Posterior vena cava (tissue), 2 donors: ENCODE data around the gene ANP32B. TPM values are rescaled to one million over a fixed set of nuclear protein-coding genes. Genes with fewer than 3 reads are reported as not detected.
A peak's percentile ranks its signal among the peaks of the same experiment; 100 is the strongest.
"Not testable (repeated sequence)": the region's sequence is repeated elsewhere in the genome, so short reads cannot be mapped to it uniquely, and the experiment has no call there.

Experiments used
- DNase-seq: peaks from one replicate; pipeline ENCODE4 v3.0.0-alpha.2; 2020; ENCODE audit warnings: low spot score
- intact Hi-C, 2 donors: fragments of 100-400 bp; cut with DNase I; formaldehyde crosslinking; loops; one replicate each; pipeline versions ENCODE4 v1.14.1 to v1.14.2; 2022 to 2023
- total RNA-seq, 2 donors: library from RNA; stranded (reverse); fragmentation: NEBNext Ultra II Directional; extraction: Animal tissue kit (Norgen Biotek cat#: 25700); gene quantifications; one replicate each; pipeline ENCODE4 v1.2.1, GENCODE V29; 2021
- donor health status: DM: yes; HTN: yes; CAD: no.
- donor health status: DM: yes; HTN: yes; CAD: no.

ANP32B gene
- total RNA-seq, 2 donors from 2014 or later, result 95.8 to 98.0 TPM

GRCh38 chr9:97983589-97984187 lies 547 bp downstream of the ANP32B start:
- intact Hi-C loops, result loop anchor here (5.0 to 10.0 kb wide), 3 partner anchors 61 to 519 kb away; partner anchors contain the start of genes NANS (in 1 of the 2) and TRMO (in 1 of the 2)
- peak; percentile 84 for DNase-seq

- intact Hi-C loops, result loop anchor here (5.0 to 10.0 kb wide), 3 partner anchors 62 to 520 kb away; partner anchors contain the start of genes NANS (in 1 of the 2) and TRMO (in 1 of the 2)
- peak; percentile 94 for DNase-seq
These were observed 1.3 kb downstream of the ANP32B start for GRCh38 chr9:97984188-97985057.

DNA sequence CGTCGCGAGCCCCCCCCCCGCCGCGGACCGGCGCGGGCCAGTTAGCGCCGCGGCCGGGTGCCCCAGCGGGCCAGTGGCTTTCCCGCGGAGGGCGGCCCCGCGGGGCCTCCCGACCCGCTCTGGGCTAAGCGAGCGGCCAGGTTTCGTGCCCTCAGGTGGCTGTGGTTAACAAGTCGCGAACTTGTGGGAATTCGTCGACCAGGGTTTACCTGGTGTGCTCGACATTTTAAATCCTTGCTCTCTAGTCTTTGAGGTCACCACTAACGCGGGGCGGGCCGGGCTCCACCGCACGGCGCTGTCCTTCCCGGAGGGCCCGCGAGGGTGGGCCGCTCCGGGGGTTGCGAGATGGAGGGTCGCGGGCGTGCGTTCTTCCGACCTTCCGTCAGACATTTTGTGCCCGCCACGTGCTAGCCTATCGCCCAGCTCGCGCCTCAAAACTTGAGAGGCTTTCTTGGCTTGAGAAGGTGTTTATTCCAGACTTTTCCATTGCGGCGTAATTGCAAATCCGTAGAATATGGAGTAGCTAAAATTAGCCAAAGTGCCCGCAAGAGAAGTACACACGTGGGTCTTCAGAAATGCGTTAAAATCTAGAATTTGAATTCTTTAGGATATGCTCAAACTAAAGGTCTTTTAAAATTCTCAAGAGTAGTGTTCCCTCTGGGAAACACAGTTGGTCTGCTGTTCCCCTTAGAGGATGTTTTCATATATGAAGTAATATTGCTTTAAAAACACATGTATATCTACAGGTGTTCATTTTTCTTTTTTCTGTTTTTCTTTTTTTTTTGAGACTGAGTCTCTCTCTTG lies 2.1 kb downstream of the ANP32B start:
- peak; percentile 83 for DNase-seq
- intact Hi-C loops, result loop anchor here (10.0 kb wide), 2 partner anchors 70 to 520 kb away; partner anchors contain the start of gene NANS (in 1 of the 2)

DNA sequence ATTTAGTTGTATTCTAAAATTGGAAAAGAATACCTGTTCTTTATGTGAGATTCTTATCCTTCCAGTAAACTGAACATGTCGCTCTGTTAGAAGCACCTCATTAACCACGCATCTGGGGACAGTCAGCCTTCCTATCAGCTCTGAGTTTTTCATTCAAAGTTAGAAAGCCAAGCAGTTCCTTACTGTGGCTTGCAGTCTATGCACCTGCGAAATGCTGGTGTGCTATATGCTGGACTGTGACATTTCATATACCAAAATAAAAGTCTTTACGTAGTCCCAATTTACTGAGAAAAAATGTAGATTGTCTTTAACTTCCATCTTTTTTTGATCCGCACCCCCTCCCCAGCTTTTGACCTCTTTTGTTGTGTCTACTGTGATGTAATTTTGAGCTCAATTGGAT lies 4.3 kb downstream of the ANP32B start:
- no peak for DNase-seq
- intact Hi-C loops, result loop anchor here (10.0 kb wide), 2 partner anchors 67 to 523 kb away; partner anchors contain the start of gene NANS (in 1 of the 2)

- no peak for DNase-seq
- intact Hi-C loops, result no loop called here
These were observed 7.1 kb downstream of the ANP32B start for GRCh38 chr9:97990259-97990658.

GRCh38 chr9:97991818-97992217 lies 8.7 kb downstream of the ANP32B start:
- intact Hi-C loops, result no loop called here
- DNase-seq, result no peak

GRCh38 chr9:97992219-97992618 lies 9.1 kb downstream of the ANP32B start:
- intact Hi-C loops, result no loop called here
- no peak for DNase-seq

DNA sequence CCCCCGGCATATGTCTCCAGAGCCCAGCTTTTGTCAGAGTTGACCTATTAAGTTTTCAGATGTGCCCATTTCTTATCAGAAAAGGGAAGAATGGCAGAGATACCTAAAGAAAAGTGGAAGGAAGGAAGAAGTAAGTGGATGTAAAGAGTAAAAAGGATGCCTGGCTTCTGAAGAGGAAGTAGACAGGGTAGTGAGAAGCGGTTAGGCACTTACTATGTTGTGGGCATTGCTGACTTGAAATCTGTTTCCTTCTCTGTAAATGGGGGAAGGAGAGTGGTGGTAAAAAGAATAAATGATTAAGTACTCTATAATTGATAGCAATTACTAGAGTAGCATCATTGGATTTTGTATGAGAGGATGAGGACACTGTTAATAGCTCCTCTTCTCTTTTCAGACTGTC lies 9.9 kb downstream of the ANP32B start:
- intact Hi-C loops, result no loop called here
- DNase-seq, result no peak

- intact Hi-C loops, result no loop called here
These were observed 11.6 kb downstream of the ANP32B start for GRCh38 chr9:97994703-97995102.

GRCh38 chr9:97996676-97997075 lies 13.5 kb downstream of the ANP32B start:
- intact Hi-C loops, DNase-seq: not testable (repeated sequence)

More at GRCh38 chr9:97994703-97995102, 11.6 kb downstream of the ANP32B start:
- no peak for DNase-seq

DNA sequence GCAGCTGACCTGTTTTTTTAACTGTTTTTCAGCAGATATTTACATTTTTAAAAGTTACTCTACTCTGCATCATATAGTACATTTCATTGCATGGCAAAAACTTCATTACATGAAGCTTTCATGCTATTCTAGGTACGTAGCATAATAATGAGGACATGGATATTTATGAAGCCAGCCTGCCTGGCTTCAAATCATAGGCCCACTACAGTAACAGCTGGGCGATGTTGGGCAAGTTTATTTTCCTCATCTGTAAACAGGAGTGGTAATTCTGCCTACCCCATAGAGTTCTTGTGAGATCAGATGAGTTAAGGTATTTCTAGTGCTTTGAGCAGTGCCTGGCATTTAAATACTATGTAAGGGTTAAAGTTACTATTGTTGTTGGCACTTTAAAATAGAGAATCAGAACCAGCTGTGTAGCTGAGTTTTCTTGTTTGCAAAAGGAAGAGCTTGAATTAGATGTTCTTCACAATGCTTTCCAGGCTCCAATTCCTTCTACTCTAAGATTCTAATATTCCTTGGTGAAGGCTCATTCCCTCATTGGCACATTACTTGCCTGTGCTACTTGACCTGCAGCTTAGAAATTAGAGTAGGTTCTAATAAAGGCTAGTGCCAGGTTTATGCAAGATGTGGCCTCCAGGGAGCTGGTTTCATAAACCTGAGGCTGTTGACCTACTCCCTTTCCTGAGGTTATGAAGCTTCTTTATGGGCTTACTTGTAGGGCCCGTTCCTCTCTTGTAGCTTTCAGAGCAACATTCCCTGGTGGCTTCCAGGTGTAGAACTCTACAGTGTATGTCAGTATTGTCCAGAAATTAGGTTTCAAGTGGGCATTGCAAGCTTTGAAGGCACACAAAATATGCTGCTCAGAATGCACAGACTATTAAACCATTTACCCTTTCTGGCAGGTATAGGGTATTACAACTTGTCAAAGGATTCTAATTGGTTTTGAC lies 14.5 kb downstream of the ANP32B start:
- intact Hi-C loops, result loop anchor here in 1 of 2 donors (1.0 kb wide), 1 partner anchor 18 kb away; no protein-coding TSS in a partner anchor
- DNase-seq, result no peak

DNA sequence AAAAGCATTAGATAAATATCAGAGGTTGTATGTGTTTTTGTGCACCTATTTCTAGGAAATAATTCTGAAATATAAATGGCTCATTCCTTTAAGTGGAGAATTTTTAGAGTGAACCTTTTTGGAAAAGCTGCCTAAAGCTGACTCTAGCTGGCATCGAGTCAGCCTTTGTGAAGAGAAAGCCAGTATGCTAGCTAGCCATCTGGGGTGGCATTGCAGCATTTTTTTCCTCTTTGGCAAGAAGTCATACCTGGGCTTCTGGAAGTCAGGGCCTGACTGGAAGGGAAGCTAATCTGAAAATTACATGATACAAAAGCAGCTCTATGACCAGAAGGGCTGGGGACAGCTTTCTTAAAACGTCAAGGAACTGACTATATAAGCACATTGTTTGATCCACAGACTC lies 19.7 kb downstream of the ANP32B start:
- intact Hi-C loops, result no loop called here
- no peak for DNase-seq

- DNase-seq, result no peak
- intact Hi-C loops, result no loop called here
These were observed 23.1 kb downstream of the ANP32B start for GRCh38 chr9:98006127-98006796.

DNA sequence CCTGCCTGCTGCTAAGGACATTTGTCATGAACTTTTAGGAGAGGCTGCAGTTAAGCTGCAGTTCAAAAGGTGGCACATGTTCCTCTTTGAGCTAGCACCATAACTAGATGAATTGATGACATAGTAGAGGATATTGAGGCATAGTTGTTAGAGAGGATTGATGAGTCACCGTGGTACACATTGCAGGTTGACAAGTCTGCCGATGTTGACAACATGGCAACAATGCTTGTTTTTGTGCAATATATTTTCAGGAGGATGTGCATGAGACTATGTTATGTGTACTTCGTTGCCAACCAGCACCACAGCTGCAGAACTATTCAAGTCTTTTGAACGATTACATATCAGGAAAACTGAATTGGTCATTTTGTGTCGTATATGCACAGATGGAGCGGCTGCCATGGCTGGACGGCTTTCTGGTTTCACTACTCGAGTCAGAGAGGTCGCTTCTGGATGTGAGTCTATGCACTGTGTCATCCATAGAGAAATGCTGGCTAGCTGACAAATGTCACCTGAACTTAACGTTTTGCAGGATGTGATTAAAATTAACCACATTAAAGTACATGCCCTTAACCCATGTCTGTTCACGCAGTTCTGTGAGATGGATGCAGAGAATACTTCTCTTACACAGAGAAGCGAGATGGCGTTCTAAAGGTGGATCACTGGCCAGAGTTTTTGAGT lies 24.2 kb downstream of the ANP32B start:
- intact Hi-C loops, result no loop called here
- no peak for DNase-seq

DNA sequence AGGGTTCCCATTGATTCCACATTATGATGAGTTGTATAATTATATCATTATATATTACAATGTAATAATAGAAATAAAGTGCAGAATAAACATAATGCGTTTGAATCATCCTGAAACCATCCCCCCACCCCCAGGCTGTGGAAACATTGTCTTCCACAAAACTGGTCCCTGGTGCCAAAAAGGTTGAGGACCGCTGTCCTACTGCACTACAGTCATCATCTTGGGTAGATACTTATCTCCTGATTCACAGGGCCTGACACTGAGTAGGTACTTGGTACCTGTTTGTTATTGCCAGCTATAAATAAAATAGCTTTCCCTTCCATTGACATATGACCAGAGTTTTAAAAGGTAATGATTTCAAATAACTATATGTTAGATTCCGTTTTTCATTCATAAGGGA lies 25.6 kb downstream of the ANP32B start:
- intact Hi-C loops, result no loop called here
- no peak for DNase-seq

DNA sequence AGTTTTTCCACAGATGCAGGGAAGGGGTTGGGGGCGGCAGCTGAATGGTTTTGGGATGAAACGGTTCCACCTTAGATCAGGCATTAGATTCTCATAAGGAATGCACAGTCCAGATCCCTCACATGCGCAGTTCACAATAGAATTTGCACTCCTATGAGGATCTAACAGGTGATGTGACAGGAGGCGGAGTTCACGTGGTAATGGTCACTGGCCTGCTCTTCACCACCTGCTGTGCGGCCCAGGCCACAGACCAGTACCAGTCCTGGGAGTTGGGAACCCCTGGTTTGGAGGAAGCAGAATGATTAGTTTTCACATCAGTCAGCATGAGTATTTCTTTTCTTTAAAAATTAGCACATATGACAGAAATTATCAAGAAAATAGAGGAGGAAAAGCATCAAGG lies 26.3 kb downstream of the ANP32B start:
- intact Hi-C loops, result no loop called here
- no peak for DNase-seq

DNA sequence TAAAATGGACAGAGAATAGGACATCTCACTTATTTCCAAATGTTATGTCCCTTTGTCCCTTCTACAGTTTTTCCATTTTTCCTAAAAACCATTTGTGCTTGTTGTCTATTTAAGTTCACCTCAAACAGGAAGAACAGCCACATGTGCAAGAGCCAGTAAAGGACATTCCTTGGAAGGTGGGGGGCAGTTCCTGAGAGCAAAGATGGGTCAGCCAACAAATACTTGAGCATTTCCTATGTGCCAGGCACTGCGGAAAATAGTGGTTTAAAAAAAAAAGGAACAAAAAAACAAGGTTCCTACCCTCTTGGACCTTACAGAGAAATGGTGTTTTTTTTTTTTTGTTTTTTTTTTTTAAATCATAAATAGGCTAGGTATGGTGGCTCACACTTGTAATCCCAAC lies 26.8 kb downstream of the ANP32B start:
- no peak for DNase-seq
- intact Hi-C loops, result no loop called here
